Keratinocyte (primary cell): ENCODE results near the gene C2orf49. TPM values are rescaled to one million over a fixed set of nuclear protein-coding genes. Genes with fewer than 3 reads are reported as not detected.

Experiments
- DNase-seq: peaks from one replicate; pipeline ENCODE4 v3.0.0-alpha.2; 2011; ENCODE audit warnings: low read depth, missing footprints, low spot score
- FAIRE-seq: peaks from 2 replicates; lab custom pipeline; 2011; peaks lifted over from hg19 to GRCh38; lab: Jason Lieb, UNC
- H2AFZ ChIP-seq: 2 replicates; pipeline ENCODE4 v1.6.0; 2012; ENCODE audit warnings: low read length, control low read depth, inconsistent platforms; ENCODE audit not compliant: control insufficient read depth
- H3K27ac ChIP-seq: 2 replicates; pipeline ENCODE4 v1.5.1; 2011; ENCODE audit warnings: low read length; ENCODE audit not compliant: control insufficient read depth, insufficient read depth
- H3K27me3 ChIP-seq: 3 replicates; pipeline ENCODE4 v1.6.0; 2011; ENCODE audit warnings: low read length; ENCODE audit not compliant: control insufficient read depth, insufficient read depth; ENCODE audit errors: extremely low read depth
- H3K36me3 ChIP-seq, 2 experiments: 2 replicates in 1 of 2; 3 replicates in 1 of 2; pipeline ENCODE4 v1.5.1; 2011; ENCODE audit warnings: low read length in 2 of 2, mild to moderate bottlenecking in 1 of 2; ENCODE audit not compliant: control insufficient read depth in 2 of 2, insufficient read depth in 2 of 2; ENCODE audit errors: extremely low read depth in 1 of 2
- H3K4me1 ChIP-seq: 3 replicates; pipeline ENCODE4 v1.5.1; 2011; ENCODE audit warnings: low read length; ENCODE audit not compliant: control insufficient read depth, insufficient read depth; ENCODE audit errors: extremely low read depth
- H3K4me2 ChIP-seq: 3 replicates; pipeline ENCODE4 v1.6.0; 2011; ENCODE audit warnings: low read depth, low read length; ENCODE audit not compliant: control insufficient read depth, insufficient read depth; ENCODE audit errors: extremely low read depth
- H3K4me3 ChIP-seq, 3 experiments: fragments of 200-600 bp in 1 of 3; sonication (generic) in 1 of 3; 2 replicates in 2 of 3; 3 replicates in 1 of 3; pipeline ENCODE4 v1.5.1; 2011 to 2016; ENCODE audit warnings: low read length in 3 of 3, mild to moderate bottlenecking in 3 of 3, control low read depth in 2 of 3, inconsistent platforms in 1 of 3, low read depth in 1 of 3, mixed read lengths in 1 of 3, mixed run types in 1 of 3, moderate library complexity in 1 of 3; ENCODE audit not compliant: control insufficient read depth in 2 of 3, insufficient read depth in 2 of 3; ENCODE audit errors: extremely low read depth in 1 of 3
- H3K79me2 ChIP-seq: 2 replicates; pipeline ENCODE4 v1.6.0; 2012; ENCODE audit warnings: low read length; ENCODE audit not compliant: control insufficient read depth, insufficient read depth
- H3K9ac ChIP-seq: 3 replicates; pipeline ENCODE4 v1.6.0; 2011; ENCODE audit warnings: low read length; ENCODE audit not compliant: control insufficient read depth, insufficient read depth; ENCODE audit errors: extremely low read depth
- H3K9me1 ChIP-seq: 3 replicates; pipeline ENCODE4 v1.6.0; 2011; ENCODE audit warnings: low read length; ENCODE audit not compliant: control insufficient read depth, insufficient read depth; ENCODE audit errors: extremely low read depth
- H3K9me3 ChIP-seq: 2 replicates; pipeline ENCODE4 v1.5.1; 2012; ENCODE audit warnings: low read depth, low read length; ENCODE audit not compliant: control insufficient read depth
- H4K20me1 ChIP-seq: 3 replicates; pipeline ENCODE4 v1.6.0; 2011; ENCODE audit warnings: low read length; ENCODE audit not compliant: control insufficient read depth, insufficient read depth; ENCODE audit errors: extremely low read depth
- EZH2 ChIP-seq: IDR thresholded peaks from one replicate; pipeline ENCODE4 v1.6.1; 2012; ENCODE audit warnings: inconsistent platforms, mild to moderate bottlenecking, low read length, moderate library complexity
- dilution Hi-C: fragments of 300-500 bp; cut with MboI; formaldehyde crosslinking; loops from one replicate; pipeline ENCODE4 v1.7.0; 2020; ENCODE audit warnings: low sequenced_read_pairs; ENCODE audit not compliant: extremely low pct_ligation_motif_present
- polyA plus RNA-seq, 5 experiments: library from polyadenylated mRNA; depleted of rRNA in 3 of 5; stranded (reverse) in 3 of 5; stranded (forward) in 1 of 5; unstranded in 1 of 5; fragments of >200 nt; gene quantifications; 1 replicate in 1 of 5; 2 replicates in 3 of 5; 3 replicates in 1 of 5; pipeline versions ENCODE4 v1.2.1 to v1.2.3, GENCODE V29; 2011 to 2012; ENCODE audit warnings: missing spikeins in 2 of 5, low read depth in 1 of 5, low replicate concordance in 1 of 5
- TF ChIP-seq, protein P1 (sequence below), 3 experiments: IDR thresholded peaks in 1 of 3; conservative IDR thresholded peaks in 1 of 3; optimal IDR thresholded peaks in 1 of 3; 2 replicates in 2 of 3; 3 replicates in 1 of 3; pipeline versions ENCODE3 to v1.5.1; 2011; ENCODE audit warnings: low read length in 3 of 3, mild to moderate bottlenecking in 3 of 3, moderate library complexity in 2 of 3, control low read depth in 1 of 3, inconsistent platforms in 1 of 3; ENCODE audit not compliant: insufficient read depth in 2 of 3; ENCODE audit errors: extremely low read depth in 1 of 3

C2orf49 gene
- polyA plus RNA-seq, 1 donor (not counting 4 experiments of a cell fraction or from before 2014, with no cell fraction given): 19.4 TPM

DNA sequence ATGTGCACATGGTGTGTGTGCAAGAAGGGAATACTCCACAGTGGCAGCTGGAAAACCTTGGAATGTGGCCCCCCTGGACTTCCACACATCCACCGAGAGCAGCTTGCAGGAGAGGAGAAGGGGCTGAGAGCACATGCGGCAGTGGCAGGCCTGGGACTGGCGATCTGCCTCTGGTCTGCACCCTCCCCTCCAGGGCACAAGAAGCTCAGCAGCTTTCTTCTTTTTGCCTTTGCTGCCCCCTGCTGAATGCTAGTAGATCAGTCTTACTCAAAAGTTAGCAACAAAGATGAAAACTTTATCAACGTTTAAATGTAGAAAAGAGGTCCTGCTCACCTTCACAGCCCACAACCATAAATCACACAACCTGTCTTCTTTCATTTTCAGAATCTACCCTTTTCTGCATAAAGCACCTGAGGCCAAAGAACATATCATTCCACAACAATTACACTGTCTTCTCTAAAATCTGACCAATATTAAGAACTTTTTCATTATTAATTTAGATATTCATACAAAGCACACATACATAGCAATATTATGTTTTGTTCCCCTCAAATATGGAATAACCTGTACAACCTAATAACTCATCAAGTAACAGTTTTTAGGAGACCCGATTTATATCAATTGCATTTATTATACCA lies 42.4 kb upstream of the C2orf49 start:
- Histone ChIP-seq H3K9ac (no peak overlapping the region), H3K4me2 (no peak overlapping the region), H3K27ac (no peak overlapping the region), H3K9me3 (no peaks in the 10 kb centered on the region), H4K20me1 (no peaks in the 10 kb centered on the region), H3K27me3 (no peaks in the 10 kb centered on the region), H3K9me1 (no peaks in the 10 kb centered on the region), H3K79me2 (peaks cover 3% of the 10 kb centered on the region), H3K4me3 (no peak overlapping the region), H3K36me3 (peaks cover 5 to 22% of the 10 kb centered on the region in 2 experiments), H2AFZ (no peak overlapping the region), H3K4me1 (peaks cover 19% of the 10 kb centered on the region)
- no peak for DNase-seq
- peak; percentile 57 for FAIRE-seq
- dilution Hi-C loops: no loop called here
- TF ChIP-seq, protein P1, sequence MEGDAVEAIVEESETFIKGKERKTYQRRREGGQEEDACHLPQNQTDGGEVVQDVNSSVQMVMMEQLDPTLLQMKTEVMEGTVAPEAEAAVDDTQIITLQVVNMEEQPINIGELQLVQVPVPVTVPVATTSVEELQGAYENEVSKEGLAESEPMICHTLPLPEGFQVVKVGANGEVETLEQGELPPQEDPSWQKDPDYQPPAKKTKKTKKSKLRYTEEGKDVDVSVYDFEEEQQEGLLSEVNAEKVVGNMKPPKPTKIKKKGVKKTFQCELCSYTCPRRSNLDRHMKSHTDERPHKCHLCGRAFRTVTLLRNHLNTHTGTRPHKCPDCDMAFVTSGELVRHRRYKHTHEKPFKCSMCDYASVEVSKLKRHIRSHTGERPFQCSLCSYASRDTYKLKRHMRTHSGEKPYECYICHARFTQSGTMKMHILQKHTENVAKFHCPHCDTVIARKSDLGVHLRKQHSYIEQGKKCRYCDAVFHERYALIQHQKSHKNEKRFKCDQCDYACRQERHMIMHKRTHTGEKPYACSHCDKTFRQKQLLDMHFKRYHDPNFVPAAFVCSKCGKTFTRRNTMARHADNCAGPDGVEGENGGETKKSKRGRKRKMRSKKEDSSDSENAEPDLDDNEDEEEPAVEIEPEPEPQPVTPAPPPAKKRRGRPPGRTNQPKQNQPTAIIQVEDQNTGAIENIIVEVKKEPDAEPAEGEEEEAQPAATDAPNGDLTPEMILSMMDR (optimal IDR thresholded peaks at IDR 0.05 in 1 of 3, IDR thresholded peaks at IDR 0.05 in 1 of 3, conservative IDR thresholded peaks at IDR 0.05 in 1 of 3; ENCODE audit: extremely low read depth in 1 of 3, insufficient read depth in 2 of 3, low read length in 3 of 3): peak; percentile 55 to 72 (median 70)
- no peak for TF ChIP-seq EZH2

DNA sequence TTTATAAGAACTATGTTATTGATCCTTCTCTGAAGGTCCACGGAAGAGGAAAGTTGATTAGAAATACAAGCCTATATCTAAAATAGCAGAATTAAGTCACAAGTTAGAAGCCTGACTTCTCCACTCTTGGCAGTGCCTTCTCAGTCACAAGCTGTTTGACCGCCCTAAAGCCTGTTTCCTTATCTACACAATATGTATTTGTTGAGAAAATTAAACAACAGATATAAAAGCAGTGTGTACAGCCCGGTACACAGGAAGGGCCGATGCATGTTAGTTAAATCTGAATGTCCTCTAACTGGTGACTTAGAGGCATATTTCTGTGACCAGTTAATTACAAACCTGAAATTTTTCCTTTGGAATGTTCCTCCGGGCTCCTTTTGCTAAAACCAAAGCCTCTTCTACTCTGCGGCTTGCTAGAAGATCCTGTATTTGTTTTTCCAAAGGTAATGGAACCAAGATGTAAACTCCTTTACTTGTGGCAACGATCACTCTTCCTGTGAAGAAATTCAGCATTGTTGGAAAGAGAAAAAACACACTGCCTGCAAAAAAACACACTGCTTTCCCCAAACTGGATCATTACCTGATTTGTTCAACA lies 41.2 kb upstream of the C2orf49 start:
- H4K20me1 ChIP-seq: no peaks in the 10 kb centered on the region
- peaks cover 5 to 22% of the 10 kb centered on the region in 2 experiments for H3K36me3 ChIP-seq
- H3K27me3 ChIP-seq: no peaks in the 10 kb centered on the region
- FAIRE-seq (no peak), DNase-seq (no peak)
- peaks cover 15% of the 10 kb centered on the region for H3K4me1 ChIP-seq
- peaks cover 6% of the 10 kb centered on the region for H3K79me2 ChIP-seq
- no peak overlapping the region for H3K4me2 ChIP-seq
- H3K9me3 ChIP-seq: no peaks in the 10 kb centered on the region
- no peak overlapping the region for H3K4me3 ChIP-seq
- no peaks in the 10 kb centered on the region for H3K9me1 ChIP-seq
- H3K27ac ChIP-seq: no peak overlapping the region
- no peak overlapping the region for H2AFZ ChIP-seq
- no peak overlapping the region for H3K9ac ChIP-seq
- dilution Hi-C loops: no loop called here
- TF ChIP-seq EZH2: no peak
- TF ChIP-seq, protein P1 (optimal IDR thresholded peaks at IDR 0.05 in 1 of 3, IDR thresholded peaks at IDR 0.05 in 1 of 3, conservative IDR thresholded peaks at IDR 0.05 in 1 of 3; ENCODE audit: extremely low read depth in 1 of 3, insufficient read depth in 2 of 3, low read length in 3 of 3): no peak
